Measurements from ENCODE around the gene TBC1D16.

GRCh38 chr17:79933863-79934652 is 101.6 kb downstream of the TBC1D16 start:
- TF ChIP-seq POLR2AphosphoS5 (IDR thresholded peaks at IDR 0.05; ENCODE audit: borderline replicate concordance, low read depth, low read length) (no peak), EZH2 (IDR thresholded peaks at IDR 0.05) (no peak)

Measured in SK-N-MC (cell line).